Neural cell (in vitro differentiated cells): ENCODE results near the gene GIMAP8. TPM values are rescaled to one million over a fixed set of nuclear protein-coding genes. Genes with fewer than 3 reads are reported as not detected.

Experiments used
- H2AFZ ChIP-seq: fragments of 200-600, 300-800 bp; sonication (generic), shearing (Covaris generic); 2 replicates; pipeline ENCODE4 v1.6.0; 2014; ENCODE audit warnings: low read depth, mild to moderate bottlenecking, antibody characterized with exemption, low read length, moderate library complexity
- H3F3A ChIP-seq: fragments of 200-600 bp; shearing (Covaris generic); 2 replicates; pipeline ENCODE4 v1.6.1; 2016; ENCODE audit warnings: mild to moderate bottlenecking, moderate library complexity, mixed read lengths, antibody characterized with exemption, low read length; ENCODE audit not compliant: insufficient read depth, poor library complexity, severe bottlenecking
- H3K27ac ChIP-seq: fragments of 200-600, 300-800 bp; sonication (generic), shearing (Covaris generic); 2 replicates; pipeline ENCODE4 v1.5.1; 2014; ENCODE audit warnings: mild to moderate bottlenecking, low read length, moderate library complexity
- H3K27me3 ChIP-seq: fragments of 300-800, 200-600 bp; sonication (generic), shearing (Covaris generic); 2 replicates; pipeline ENCODE4 v1.6.0; 2014; ENCODE audit warnings: mild to moderate bottlenecking, low read depth, low read length, moderate library complexity; ENCODE audit not compliant: insufficient read depth
- H3K36me3 ChIP-seq: fragments of 300-800, 200-600 bp; sonication (generic), shearing (Covaris generic); 2 replicates; pipeline ENCODE4 v1.5.1; 2014; ENCODE audit warnings: mild to moderate bottlenecking, antibody characterized with exemption, low read length, moderate library complexity; ENCODE audit not compliant: insufficient read depth
- H3K4me2 ChIP-seq: fragments of 300-800, 200-600 bp; sonication (generic), shearing (Covaris generic); 2 replicates; pipeline ENCODE4 v1.6.0; 2014; ENCODE audit warnings: mild to moderate bottlenecking, low read length
- H3K4me3 ChIP-seq: fragments of 300-800, 200-600 bp; sonication (generic), shearing (Covaris generic); 2 replicates; pipeline ENCODE4 v1.5.1; 2014; ENCODE audit warnings: mild to moderate bottlenecking, low read length, moderate library complexity
- H3K79me2 ChIP-seq: fragments of 200-600 bp; shearing (Covaris generic); replicated peaks from 2 replicates; pipeline ENCODE4 v1.6.0; 2014; ENCODE audit warnings: mild to moderate bottlenecking, low read length, moderate library complexity; ENCODE audit not compliant: insufficient read depth
- H3K9ac ChIP-seq: fragments of 300-800, 200-600 bp; sonication (generic), shearing (Covaris generic); 2 replicates; pipeline ENCODE4 v1.6.1; 2016; ENCODE audit warnings: mild to moderate bottlenecking, low read length, mixed read lengths
- H3K9me2 ChIP-seq: fragments of 200-600 bp; shearing (Covaris generic); 2 replicates; pipeline ENCODE4 v1.6.1; 2016; ENCODE audit warnings: mild to moderate bottlenecking, low read length, mixed read lengths; ENCODE audit not compliant: insufficient read depth
- H3K9me3 ChIP-seq: fragments of 200-600, 300-800 bp; sonication (generic), shearing (Covaris generic); 2 replicates; pipeline ENCODE4 v1.6.1; 2016; ENCODE audit warnings: mild to moderate bottlenecking, mixed run types, low read length, moderate library complexity, mixed read lengths
- H4K20me1 ChIP-seq: fragments of 200-600 bp; shearing (Covaris generic); 2 replicates; pipeline ENCODE4 v1.6.1; 2016; ENCODE audit warnings: mild to moderate bottlenecking, mixed run types; ENCODE audit not compliant: insufficient read depth
- CTCF ChIP-seq: fragments of 450-650 bp; IDR thresholded peaks from 2 replicates; pipeline ENCODE4 v1.5.1; 2014; ENCODE audit warnings: antibody characterized with exemption, mild to moderate bottlenecking, moderate library complexity; ENCODE audit not compliant: poor library complexity, severe bottlenecking
- EP300 ChIP-seq: fragments of 450-650 bp; conservative IDR thresholded peaks from 2 replicates; pipeline ENCODE4 v1.6.1; 2014; ENCODE audit warnings: antibody characterized with exemption, mild to moderate bottlenecking, moderate library complexity; ENCODE audit not compliant: poor library complexity, severe bottlenecking
- EZH2 ChIP-seq: fragments of 200-600, 300-800 bp; shearing (Covaris generic), sonication (generic); IDR thresholded peaks from 2 replicates; pipeline ENCODE4 v1.6.1; 2014; ENCODE audit warnings: antibody characterized with exemption, low read length, borderline replicate concordance, mild to moderate bottlenecking; ENCODE audit not compliant: insufficient read depth, poor library complexity, severe bottlenecking
- MXI1 ChIP-seq: fragments of 450-650 bp; conservative IDR thresholded peaks from 2 replicates; pipeline ENCODE4 v1.6.1; 2014; ENCODE audit warnings: antibody characterized with exemption, mild to moderate bottlenecking; ENCODE audit not compliant: poor library complexity, severe bottlenecking
- POLR2AphosphoS5 ChIP-seq: IDR thresholded peaks from 2 replicates; pipeline ENCODE4 v1.6.1; 2012
- RAD21 ChIP-seq: fragments of 450-650 bp; conservative IDR thresholded peaks from 2 replicates; pipeline ENCODE4 v1.6.1; 2014; ENCODE audit warnings: antibody characterized with exemption, mild to moderate bottlenecking, moderate library complexity
- SMC3 ChIP-seq: fragments of 450-650 bp; conservative IDR thresholded peaks from 2 replicates; pipeline ENCODE4 v1.6.1; 2014; ENCODE audit warnings: antibody characterized with exemption, mild to moderate bottlenecking, moderate library complexity; ENCODE audit not compliant: poor library complexity
- TAF1 ChIP-seq: IDR thresholded peaks from 2 replicates; pipeline ENCODE4 v1.6.1; 2012; ENCODE audit warnings: low read depth
- polyA minus RNA-seq: library from RNA; depleted of rRNA, polyadenylated mRNA; stranded (reverse); fragments of >200 nt; gene quantifications from 2 replicates; pipeline ENCODE4 v1.2.3, GENCODE V29; 2014
- polyA plus RNA-seq: library from polyadenylated mRNA; depleted of rRNA; stranded (reverse); fragments of >200 nt; gene quantifications from 2 replicates; pipeline ENCODE4 v1.2.3, GENCODE V29; 2014
- TF ChIP-seq, protein P1 (sequence below): IDR thresholded peaks from 2 replicates; pipeline ENCODE4 v1.6.1; 2012; ENCODE audit warnings: borderline replicate concordance

The GIMAP8 gene
- polyA plus RNA-seq: not detected in 2 replicates
- polyA minus RNA-seq: not detected in 2 replicates

DNA sequence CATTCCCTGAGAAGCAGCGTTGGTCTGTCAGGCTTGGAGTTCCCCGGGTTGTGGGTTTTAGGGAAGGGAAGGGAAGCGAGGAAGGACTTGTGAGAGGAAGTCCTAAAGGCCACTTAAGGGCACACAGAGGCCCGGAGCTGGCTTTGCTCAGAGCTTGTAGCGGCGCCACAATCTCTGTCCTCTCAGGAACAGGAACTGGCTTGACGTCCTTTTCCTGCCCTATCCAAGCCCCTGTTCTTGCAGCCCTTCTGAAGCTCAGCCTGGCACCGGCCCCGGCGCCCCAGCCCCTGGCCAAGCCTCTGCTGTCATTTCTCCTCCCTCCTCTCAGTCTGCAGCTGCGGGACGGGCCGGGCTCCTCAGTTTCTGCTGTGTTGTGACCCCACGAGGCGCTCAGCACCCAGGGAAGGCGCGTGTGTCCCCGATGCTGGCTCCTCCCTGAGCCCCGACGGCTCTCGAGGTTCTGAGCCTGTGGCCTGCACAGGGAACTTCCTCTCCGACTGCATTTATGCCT is at the start of gene GIMAP8:
TSS of gene GIMAP8 (plus strand) at position 140 of the 511 bp plus-strand sequence. CDS start 16,069 bp downstream, outside the sequence.
- no peaks in the 10 kb centered on the region for H3F3A ChIP-seq
- H3K27ac ChIP-seq: no peak within 1 kb of the TSS
- no peaks in the 10 kb centered on the region for H4K20me1 ChIP-seq
- H3K9me2 ChIP-seq: no peaks in the 10 kb centered on the region
- no peak within 1 kb of the TSS for H3K4me3 ChIP-seq
- H2AFZ ChIP-seq: no peak within 1 kb of the TSS
- no peak within 1 kb of the TSS for H3K4me2 ChIP-seq
- H3K79me2 ChIP-seq: no peaks in the 10 kb centered on the region
- no peak within 1 kb of the TSS for H3K9ac ChIP-seq
- H3K27me3 ChIP-seq: no peaks in the 10 kb centered on the region
- no peak for TF ChIP-seq EZH2
- TF ChIP-seq, protein P1, sequence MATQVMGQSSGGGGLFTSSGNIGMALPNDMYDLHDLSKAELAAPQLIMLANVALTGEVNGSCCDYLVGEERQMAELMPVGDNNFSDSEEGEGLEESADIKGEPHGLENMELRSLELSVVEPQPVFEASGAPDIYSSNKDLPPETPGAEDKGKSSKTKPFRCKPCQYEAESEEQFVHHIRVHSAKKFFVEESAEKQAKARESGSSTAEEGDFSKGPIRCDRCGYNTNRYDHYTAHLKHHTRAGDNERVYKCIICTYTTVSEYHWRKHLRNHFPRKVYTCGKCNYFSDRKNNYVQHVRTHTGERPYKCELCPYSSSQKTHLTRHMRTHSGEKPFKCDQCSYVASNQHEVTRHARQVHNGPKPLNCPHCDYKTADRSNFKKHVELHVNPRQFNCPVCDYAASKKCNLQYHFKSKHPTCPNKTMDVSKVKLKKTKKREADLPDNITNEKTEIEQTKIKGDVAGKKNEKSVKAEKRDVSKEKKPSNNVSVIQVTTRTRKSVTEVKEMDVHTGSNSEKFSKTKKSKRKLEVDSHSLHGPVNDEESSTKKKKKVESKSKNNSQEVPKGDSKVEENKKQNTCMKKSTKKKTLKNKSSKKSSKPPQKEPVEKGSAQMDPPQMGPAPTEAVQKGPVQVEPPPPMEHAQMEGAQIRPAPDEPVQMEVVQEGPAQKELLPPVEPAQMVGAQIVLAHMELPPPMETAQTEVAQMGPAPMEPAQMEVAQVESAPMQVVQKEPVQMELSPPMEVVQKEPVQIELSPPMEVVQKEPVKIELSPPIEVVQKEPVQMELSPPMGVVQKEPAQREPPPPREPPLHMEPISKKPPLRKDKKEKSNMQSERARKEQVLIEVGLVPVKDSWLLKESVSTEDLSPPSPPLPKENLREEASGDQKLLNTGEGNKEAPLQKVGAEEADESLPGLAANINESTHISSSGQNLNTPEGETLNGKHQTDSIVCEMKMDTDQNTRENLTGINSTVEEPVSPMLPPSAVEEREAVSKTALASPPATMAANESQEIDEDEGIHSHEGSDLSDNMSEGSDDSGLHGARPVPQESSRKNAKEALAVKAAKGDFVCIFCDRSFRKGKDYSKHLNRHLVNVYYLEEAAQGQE: no peak
- no peak for TF ChIP-seq SMC3
- TF ChIP-seq MXI1: no peak
- no peak for TF ChIP-seq CTCF
- TF ChIP-seq RAD21: no peak
- TF ChIP-seq EP300: no peak
- no peaks in the 10 kb centered on the region for H3K36me3 ChIP-seq
- no peaks in the 10 kb centered on the region for H3K9me3 ChIP-seq

DNA sequence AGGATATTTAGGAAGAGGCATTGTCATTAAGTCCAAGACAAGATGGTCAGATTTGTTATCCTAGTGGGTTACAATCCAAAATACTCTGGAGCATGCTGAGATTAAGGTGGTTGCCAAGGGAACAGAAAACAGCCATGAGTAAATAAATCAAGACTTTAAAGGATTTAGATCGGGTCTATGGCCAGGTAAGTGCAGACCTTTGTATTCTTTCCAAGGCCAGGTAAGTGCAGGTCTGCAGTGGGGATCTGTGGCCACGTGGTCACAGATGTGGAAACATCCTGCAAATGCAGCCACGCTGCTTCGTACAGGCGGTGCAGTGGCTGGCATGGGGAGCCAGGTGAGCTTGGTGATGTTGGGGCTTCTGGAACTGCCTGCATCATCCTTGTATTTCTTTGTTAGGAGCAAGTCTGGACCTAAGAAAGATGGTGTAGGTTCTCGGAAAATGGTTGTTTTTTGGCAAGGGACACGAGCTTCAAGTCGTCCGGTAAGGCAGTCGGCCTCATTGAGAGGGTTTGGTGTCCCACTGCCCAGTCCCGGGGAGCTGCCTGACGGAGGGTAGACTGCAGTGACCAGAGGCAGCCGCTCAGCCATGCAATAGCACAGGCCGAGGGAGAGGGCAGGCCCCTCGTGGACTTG is 49.5 kb upstream of the GIMAP8 start:
- TF ChIP-seq MXI1 (no peak), CTCF (no peak), POLR2AphosphoS5 (no peak), EZH2 (no peak), RAD21 (no peak), EP300 (no peak), TAF1 (no peak), SMC3 (no peak)
- TF ChIP-seq, protein P1: no peak
- Histone ChIP-seq H3F3A (no peaks in the 10 kb centered on the region), H4K20me1 (no peaks in the 10 kb centered on the region), H3K4me3 (no peak overlapping the region), H3K27me3 (no peaks in the 10 kb centered on the region), H3K4me2 (no peak overlapping the region), H3K9ac (no peak overlapping the region), H3K79me2 (no peaks in the 10 kb centered on the region), H2AFZ (no peak overlapping the region), H3K27ac (no peak overlapping the region), H3K9me3 (no peaks in the 10 kb centered on the region), H3K36me3 (no peaks in the 10 kb centered on the region), H3K9me2 (no peaks in the 10 kb centered on the region)
